Progenitor cell of endocrine pancreas (in vitro differentiated cells): Measurements from ENCODE around the gene ARHGAP25. TPM values are rescaled to one million over a fixed set of nuclear protein-coding genes. Genes with fewer than 3 reads are reported as not detected.

Experiments
- DNase-seq: peaks from one replicate; pipeline ENCODE4 v3.0.0; 2021; ENCODE audit warnings: low spot score; ENCODE audit not compliant: unreplicated experiment
- H3K27ac Mint-ChIP-seq: 2 replicates; pipeline ENCODE4 v1.8.0; 2021; ENCODE audit warnings: mild to moderate bottlenecking, moderate library complexity, mixed read lengths
- H3K27me3 Mint-ChIP-seq: 2 replicates; pipeline ENCODE4 v1.8.0; 2021; ENCODE audit warnings: mixed read lengths
- H3K36me3 Mint-ChIP-seq: 2 replicates; pipeline ENCODE4 v1.8.0; 2022; ENCODE audit warnings: mixed read lengths; ENCODE audit not compliant: insufficient read depth
- H3K4me1 Mint-ChIP-seq: 2 replicates; pipeline ENCODE4 v1.8.0; 2021; ENCODE audit warnings: low read depth, mixed read lengths
- H3K4me3 Mint-ChIP-seq: 2 replicates; pipeline ENCODE4 v1.8.0; 2021; ENCODE audit warnings: low read depth, mild to moderate bottlenecking, moderate library complexity, mixed read lengths
- H3K9me3 Mint-ChIP-seq: 2 replicates; pipeline ENCODE4 v1.8.0; 2021; ENCODE audit warnings: low read depth, mixed read lengths
- total RNA-seq: library from RNA; stranded (reverse); gene quantifications from 2 replicates; pipeline ENCODE4 v1.2.1, GENCODE V29; 2021
- TF ChIP-seq, protein P1 (sequence below): fragments of 200-600 bp; sonication (generic); IDR thresholded peaks from one replicate; pipeline ENCODE4 v1.5.0; 2021; ENCODE audit warnings: antibody characterized with exemption, mild to moderate bottlenecking; ENCODE audit not compliant: unreplicated experiment

Gene ARHGAP25
- total RNA-seq, 1 donor from 2014 or later: 1.3 TPM

GRCh38 chr2:68832233-68832869, 97.7 kb downstream of the ARHGAP25 start:
- Mint-ChIP-seq H3K4me3 (no peak overlapping the region), H3K27ac (no peak overlapping the region), H3K9me3 (no peaks in the 10 kb centered on the region), H3K27me3 (no peaks in the 10 kb centered on the region), H3K36me3 (no peaks in the 10 kb centered on the region), H3K4me1 (peaks cover 3% of the 10 kb centered on the region)
- TF ChIP-seq, protein P1, sequence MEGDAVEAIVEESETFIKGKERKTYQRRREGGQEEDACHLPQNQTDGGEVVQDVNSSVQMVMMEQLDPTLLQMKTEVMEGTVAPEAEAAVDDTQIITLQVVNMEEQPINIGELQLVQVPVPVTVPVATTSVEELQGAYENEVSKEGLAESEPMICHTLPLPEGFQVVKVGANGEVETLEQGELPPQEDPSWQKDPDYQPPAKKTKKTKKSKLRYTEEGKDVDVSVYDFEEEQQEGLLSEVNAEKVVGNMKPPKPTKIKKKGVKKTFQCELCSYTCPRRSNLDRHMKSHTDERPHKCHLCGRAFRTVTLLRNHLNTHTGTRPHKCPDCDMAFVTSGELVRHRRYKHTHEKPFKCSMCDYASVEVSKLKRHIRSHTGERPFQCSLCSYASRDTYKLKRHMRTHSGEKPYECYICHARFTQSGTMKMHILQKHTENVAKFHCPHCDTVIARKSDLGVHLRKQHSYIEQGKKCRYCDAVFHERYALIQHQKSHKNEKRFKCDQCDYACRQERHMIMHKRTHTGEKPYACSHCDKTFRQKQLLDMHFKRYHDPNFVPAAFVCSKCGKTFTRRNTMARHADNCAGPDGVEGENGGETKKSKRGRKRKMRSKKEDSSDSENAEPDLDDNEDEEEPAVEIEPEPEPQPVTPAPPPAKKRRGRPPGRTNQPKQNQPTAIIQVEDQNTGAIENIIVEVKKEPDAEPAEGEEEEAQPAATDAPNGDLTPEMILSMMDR: no peak
- no peak for DNase-seq

DNA sequence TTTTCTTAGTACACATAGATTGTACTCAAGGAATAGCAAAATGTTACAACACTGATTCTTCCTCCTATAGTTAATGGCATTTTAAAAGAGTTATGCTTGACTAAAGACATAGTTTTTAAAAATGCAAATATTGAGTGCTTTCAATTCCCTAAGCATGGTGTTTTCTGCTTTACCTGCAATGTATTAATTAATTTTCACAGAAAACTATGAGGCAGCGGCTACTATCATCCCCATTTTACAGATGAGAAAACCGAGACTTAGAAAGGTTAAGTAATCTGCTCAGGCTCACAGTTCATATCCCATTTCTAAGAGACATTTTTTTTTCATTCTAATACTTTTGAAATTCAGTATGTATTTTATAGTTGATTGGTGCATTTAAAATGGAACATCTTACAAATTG, 98.6 kb downstream of the ARHGAP25 start:
- DNase-seq: no peak
- H3K9me3 Mint-ChIP-seq: no peaks in the 10 kb centered on the region
- no peaks in the 10 kb centered on the region for H3K27me3 Mint-ChIP-seq
- TF ChIP-seq, protein P1: no peak
- no peak overlapping the region for H3K27ac Mint-ChIP-seq
- H3K4me1 Mint-ChIP-seq: peaks cover 3% of the 10 kb centered on the region
- no peak overlapping the region for H3K4me3 Mint-ChIP-seq
- no peaks in the 10 kb centered on the region for H3K36me3 Mint-ChIP-seq

DNA sequence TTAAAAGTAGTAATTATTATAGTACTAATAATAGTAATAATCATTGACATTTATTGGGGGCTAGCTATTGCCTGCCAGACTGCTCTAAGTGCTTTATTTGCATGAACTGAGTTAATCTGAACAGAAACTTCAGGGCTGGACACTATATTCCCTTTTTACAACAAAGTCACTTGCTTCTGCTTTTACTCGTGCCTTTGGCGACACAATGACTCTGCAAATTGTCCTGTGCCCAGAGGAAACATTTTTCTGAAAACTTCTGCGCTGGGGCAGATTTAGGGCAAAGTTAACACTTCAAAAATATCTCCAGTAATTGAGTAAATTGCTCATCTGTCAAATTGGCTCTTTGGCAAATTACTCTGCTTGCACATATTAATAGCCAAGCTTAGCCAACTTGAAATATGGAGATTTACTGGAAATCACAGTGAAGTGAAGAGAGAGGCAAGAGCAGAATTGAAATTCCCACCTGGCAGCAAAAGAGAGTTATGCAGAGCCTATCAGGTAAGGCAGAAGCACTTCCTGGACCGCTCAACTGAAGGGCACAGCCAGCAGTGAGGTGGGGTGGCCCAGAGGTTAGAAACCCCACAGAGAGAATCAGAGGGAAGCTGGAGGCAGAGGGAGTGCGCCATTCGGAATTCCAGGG, 100.2 kb downstream of the ARHGAP25 start:
- Mint-ChIP-seq H3K9me3 (no peaks in the 10 kb centered on the region), H3K4me3 (no peak overlapping the region), H3K27me3 (no peaks in the 10 kb centered on the region), H3K36me3 (no peaks in the 10 kb centered on the region), H3K4me1 (no peaks in the 10 kb centered on the region), H3K27ac (no peak overlapping the region)
- DNase-seq: no peak
- TF ChIP-seq, protein P1: no peak

DNA sequence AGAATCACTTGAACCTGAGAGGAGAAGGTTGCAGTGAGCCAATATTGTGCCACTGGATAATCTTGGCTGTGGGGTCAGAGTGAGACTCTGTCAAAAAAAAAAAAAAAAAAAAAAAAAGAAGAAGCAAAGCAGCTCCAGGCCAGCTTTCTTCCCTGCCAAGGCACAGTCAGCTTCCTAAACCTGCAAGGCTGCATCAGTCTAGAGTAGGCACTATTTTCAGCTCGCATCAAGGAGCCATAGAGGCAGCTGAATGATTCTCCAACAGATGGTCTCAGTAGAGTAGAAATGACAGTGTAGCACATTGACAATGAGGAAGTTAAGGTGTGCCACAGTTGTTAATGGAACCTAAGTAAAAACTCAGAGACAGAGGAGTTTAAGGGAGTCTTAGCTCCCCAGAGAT, 101.0 kb downstream of the ARHGAP25 start:
- no peak for DNase-seq
- H3K27ac Mint-ChIP-seq: no peak overlapping the region
- no peaks in the 10 kb centered on the region for H3K9me3 Mint-ChIP-seq
- H3K27me3 Mint-ChIP-seq: no peaks in the 10 kb centered on the region
- H3K4me1 Mint-ChIP-seq: no peaks in the 10 kb centered on the region
- no peaks in the 10 kb centered on the region for H3K36me3 Mint-ChIP-seq
- H3K4me3 Mint-ChIP-seq: no peak overlapping the region
- TF ChIP-seq, protein P1: no peak

GRCh38 chr2:68837164-68837860, 102.7 kb downstream of the ARHGAP25 start:
- Mint-ChIP-seq H3K4me3 (no peak overlapping the region), H3K27me3 (no peaks in the 10 kb centered on the region), H3K9me3 (no peaks in the 10 kb centered on the region), H3K4me1 (no peaks in the 10 kb centered on the region), H3K36me3 (no peaks in the 10 kb centered on the region), H3K27ac (no peak overlapping the region)
- peak; percentile 49 for DNase-seq
- TF ChIP-seq, protein P1: peak; percentile 78
